ENCODE results near the gene ZNF426.

The ZNF426 gene

DNA sequence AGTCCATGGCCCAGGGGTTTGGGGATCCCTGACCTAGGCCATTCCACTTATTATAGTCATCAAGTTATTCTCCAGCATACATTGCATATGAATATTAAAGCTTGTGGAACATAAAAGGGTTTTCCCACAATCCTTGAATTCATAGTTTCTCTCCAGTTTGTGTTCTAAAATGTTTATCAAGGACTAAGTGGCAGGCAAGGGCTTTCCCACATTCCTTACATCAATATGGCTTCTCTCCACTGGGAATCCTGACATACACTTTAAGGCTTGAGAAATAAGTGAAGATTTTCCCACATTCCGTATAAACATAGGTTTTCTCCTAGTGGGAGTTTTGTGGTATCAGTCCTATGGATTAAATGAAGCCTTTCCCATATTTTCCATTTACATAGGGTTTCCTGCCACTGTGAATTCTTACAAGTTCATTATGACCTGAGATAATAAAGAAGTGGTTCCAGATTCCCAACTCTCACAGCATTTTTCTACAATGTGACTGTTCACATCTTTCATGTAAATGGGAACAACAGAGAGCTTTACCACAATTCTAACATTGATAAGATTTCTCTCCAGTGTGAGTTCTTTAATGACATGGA lies 14.5 kb downstream of the ZNF426 start:
- H3K27ac ChIP-seq = no peak overlapping the region
- TF ChIP-seq, protein P1, sequence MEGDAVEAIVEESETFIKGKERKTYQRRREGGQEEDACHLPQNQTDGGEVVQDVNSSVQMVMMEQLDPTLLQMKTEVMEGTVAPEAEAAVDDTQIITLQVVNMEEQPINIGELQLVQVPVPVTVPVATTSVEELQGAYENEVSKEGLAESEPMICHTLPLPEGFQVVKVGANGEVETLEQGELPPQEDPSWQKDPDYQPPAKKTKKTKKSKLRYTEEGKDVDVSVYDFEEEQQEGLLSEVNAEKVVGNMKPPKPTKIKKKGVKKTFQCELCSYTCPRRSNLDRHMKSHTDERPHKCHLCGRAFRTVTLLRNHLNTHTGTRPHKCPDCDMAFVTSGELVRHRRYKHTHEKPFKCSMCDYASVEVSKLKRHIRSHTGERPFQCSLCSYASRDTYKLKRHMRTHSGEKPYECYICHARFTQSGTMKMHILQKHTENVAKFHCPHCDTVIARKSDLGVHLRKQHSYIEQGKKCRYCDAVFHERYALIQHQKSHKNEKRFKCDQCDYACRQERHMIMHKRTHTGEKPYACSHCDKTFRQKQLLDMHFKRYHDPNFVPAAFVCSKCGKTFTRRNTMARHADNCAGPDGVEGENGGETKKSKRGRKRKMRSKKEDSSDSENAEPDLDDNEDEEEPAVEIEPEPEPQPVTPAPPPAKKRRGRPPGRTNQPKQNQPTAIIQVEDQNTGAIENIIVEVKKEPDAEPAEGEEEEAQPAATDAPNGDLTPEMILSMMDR (conservative IDR thresholded peaks at IDR 0.05) = no peak
- no peak for TF ChIP-seq ZFX (IDR thresholded peaks at IDR 0.05)

DNA sequence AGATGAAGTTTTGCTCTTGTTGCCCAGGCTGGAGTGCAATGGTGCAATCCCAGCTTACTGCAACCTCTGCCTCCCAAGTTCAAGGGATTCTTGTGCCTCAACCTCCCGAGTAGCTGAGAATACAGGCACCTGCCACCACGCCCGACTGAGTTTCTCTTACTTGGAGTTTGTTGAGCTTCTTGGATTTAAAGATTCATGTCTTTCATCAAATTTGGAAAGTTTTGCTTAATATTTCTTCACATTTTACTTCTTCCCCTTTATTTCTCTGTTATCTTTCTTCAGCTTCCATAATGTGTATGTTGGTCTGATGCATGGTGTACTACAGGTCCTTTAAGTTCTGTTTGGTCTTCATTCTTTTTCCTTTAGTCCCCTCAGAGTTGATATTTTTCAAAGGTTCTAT lies 31.2 kb downstream of the ZNF426 start:
- TF ChIP-seq, protein P1 (conservative IDR thresholded peaks at IDR 0.05) = no peak
- no peak for TF ChIP-seq ZFX (IDR thresholded peaks at IDR 0.05)
- H3K27ac ChIP-seq = no peak overlapping the region

DNA sequence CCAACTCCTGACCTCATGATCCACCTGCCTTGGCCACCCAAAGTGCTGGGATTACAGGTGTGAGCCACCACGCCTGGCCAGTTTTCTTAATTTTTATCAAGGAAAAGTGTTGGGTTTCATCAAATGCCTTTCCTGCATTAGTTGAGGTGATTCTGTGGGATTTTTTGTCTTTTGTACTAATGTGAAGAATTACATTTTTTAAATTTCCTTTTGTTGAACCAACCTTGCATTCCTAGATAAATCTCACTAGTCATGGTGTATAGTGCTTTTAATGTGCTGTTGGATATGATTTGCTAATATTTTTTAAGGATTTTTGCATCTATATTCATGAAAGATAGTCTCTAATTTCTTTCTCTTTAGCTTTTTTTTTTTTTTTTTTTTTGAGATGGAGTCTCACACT lies 37.6 kb downstream of the ZNF426 start:
- no peak overlapping the region for H3K27ac ChIP-seq
- TF ChIP-seq, protein P1 (conservative IDR thresholded peaks at IDR 0.05) = no peak
- no peak for TF ChIP-seq ZFX (IDR thresholded peaks at IDR 0.05)

DNA sequence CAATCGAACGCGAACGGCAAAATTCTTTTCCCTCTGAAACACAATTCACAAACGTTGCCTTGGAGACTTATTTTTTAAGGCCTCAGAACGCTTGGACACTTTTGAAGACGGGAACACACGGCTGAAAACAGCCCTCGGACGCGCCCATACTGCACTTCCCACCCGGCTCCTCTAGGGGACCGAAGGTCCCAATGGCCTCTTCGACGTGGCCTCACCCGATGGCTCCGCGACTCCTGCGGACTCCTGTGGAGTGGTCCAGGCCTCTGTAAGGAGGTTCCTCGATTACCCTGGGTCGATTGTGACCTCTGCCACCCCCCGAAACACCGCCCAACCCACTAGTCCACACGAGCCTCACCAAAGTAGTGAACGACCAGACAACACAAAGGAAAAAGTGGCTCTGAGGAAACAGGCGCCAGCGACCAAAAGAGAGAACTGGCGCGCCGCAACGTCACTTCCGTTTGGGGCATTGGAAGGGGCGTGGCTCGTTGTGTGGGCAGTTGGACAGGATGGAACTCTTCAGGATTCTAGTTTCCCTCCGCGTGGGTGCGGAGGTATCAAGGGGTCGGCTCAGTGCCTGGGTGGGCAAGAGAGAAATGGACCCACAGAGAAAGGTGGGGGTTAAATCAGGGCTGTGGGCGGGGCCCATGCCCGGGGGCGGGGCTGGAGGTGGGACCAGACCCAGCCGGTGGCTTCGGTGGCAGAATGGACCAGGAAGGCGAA lies 40.1 kb downstream of the ZNF426 start, which contains the start of gene ZNF560:
ZNF560 (minus strand) TSS at position 434 of the 720 bp plus-strand sequence. CDS start 23,303 bp downstream, outside the sequence.
- no peak within 1 kb of the TSS for H3K27ac ChIP-seq
- TF ChIP-seq, protein P1 (conservative IDR thresholded peaks at IDR 0.05) = no peak; the same call in 1 of the 2 replicates
- TF ChIP-seq ZFX (IDR thresholded peaks at IDR 0.05) = no peak

DNA sequence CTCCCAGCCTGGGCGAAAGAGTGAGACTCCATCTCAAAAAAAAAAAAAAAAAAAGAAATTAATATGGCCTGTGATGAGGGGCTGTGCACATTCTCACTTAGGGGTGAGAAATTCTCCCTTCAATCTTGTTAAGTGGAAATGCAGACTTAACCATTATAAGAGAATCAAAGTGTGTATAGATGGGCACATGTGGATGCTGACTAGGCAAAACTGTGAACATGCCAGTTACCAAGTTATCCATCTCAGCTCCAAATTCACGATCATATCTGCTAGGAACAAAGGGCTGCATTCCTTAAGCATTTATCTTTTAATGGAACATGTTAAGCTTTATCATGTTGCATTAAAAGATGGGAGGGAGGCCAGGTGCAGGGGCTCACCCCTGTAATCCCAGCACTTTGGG lies 44.3 kb downstream of the ZNF426 start:
- H3K27ac ChIP-seq = no peak overlapping the region
- TF ChIP-seq ZFX (IDR thresholded peaks at IDR 0.05) = no peak
- TF ChIP-seq, protein P1 (conservative IDR thresholded peaks at IDR 0.05) = no peak

DNA sequence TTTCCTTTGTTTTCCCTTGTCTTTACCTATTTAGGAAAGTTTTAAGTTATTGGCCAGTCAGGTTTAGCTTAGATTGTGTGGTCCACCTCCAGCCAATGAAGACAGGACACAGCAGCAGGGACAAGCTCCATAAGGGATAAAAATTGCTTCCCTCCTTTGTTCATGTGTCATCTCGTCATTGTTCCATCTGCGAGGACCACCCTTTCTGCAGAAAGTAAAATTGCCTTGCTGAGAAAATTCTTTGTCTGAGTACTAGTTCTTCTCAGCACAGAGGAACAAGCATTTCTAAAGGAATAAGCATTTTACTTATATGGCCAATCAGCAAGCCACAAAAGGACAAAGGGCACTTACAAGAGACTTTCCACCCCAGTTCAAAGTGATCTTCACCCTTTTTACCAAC lies 51.4 kb downstream of the ZNF426 start:
- TF ChIP-seq, protein P1 (conservative IDR thresholded peaks at IDR 0.05) = no peak
- no peak for TF ChIP-seq ZFX (IDR thresholded peaks at IDR 0.05)
- no peak overlapping the region for H3K27ac ChIP-seq

DNA sequence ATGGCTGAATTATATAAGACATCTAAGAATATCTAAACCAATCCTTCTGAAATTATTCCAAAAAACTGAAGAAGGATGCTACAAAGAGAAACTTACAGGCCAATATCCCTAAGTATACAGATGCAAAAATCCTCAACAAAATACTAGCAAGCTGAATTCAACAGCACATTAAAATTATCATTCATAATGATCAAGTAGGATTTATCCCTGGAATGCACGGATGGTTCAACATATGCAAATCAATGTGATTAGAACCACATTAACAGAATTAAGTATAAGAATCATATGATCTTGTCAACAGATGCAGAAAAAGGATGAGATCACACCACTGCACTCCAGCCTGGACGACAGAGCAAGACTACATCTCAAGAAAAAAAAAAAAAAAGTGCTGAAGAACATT lies 53.3 kb downstream of the ZNF426 start:
- H3K27ac ChIP-seq = no peak overlapping the region
- no peak for TF ChIP-seq ZFX (IDR thresholded peaks at IDR 0.05)
- TF ChIP-seq, protein P1 (conservative IDR thresholded peaks at IDR 0.05) = no peak
